HG02870 (cell line): Measurements from ENCODE around the gene MSH4.
A peak's percentile ranks its signal among the peaks of the same experiment; 100 is the strongest.
"Not testable (repeated sequence)": the region's sequence is repeated elsewhere in the genome, so short reads cannot be mapped to it uniquely, and the experiment has no call there.

Source experiments
- ATAC-seq: cut with Tn5 transposase; IDR thresholded peaks from one replicate; pipeline ENCODE4 v1.9.1; 2021; ENCODE audit warnings: mild to moderate bottlenecking, moderate library complexity; ENCODE audit not compliant: unreplicated experiment

Gene MSH4

GRCh38 chr1:75932304-75932703 lies 135.6 kb downstream of the MSH4 start, which contains the start of gene ASB17:
TSS of gene ASB17 (minus strand) at chr1:75932404. CDS start at chr1:75932291, 113 bp downstream.
- ATAC-seq = no peak

- ATAC-seq = peak; percentile 56
Observed at GRCh38 chr1:75937034-75937433, 140.4 kb downstream of the MSH4 start.

GRCh38 chr1:75943037-75943436 lies 146.4 kb downstream of the MSH4 start:
- not testable (repeated sequence) for ATAC-seq

- no peak for ATAC-seq
Observed at GRCh38 chr1:75950176-75950575, 153.5 kb downstream of the MSH4 start.

GRCh38 chr1:75952016-75952415 lies 155.3 kb downstream of the MSH4 start:
- ATAC-seq = no peak

GRCh38 chr1:75953461-75953860 lies 156.8 kb downstream of the MSH4 start:
- ATAC-seq = no peak

- no peak for ATAC-seq
Observed at GRCh38 chr1:75954586-75954985, 157.9 kb downstream of the MSH4 start.
